ENCODE data around the gene PTPRD. TPM values are rescaled to one million over a fixed set of nuclear protein-coding genes. Genes with fewer than 3 reads are reported as not detected.

PTPRD gene
- total RNA-seq, 1 experiment from 2014 or later, result 70.1 TPM

- no peak for DNase-seq
- POLR2A ChIA-PET, result no interaction called here
- BruUV-seq (replicated peaks), result no TSS peak
- Histone ChIP-seq H3K9me3 (no peaks in the 10 kb centered on the region), H3K36me3 (ENCODE audit: control insufficient read depth, insufficient read depth, low read length) (no peaks in the 10 kb centered on the region), H3K27me3 (replicated peaks; ENCODE audit: control insufficient read depth, insufficient read depth, low read length) (no peaks in the 10 kb centered on the region), H3K4me3 (ENCODE audit: low read depth, low read length) (no peak overlapping the region), H3K4me1 (no peaks in the 10 kb centered on the region)
- TF ChIP-seq CTCF (IDR thresholded peaks at IDR 0.05; ENCODE audit: insufficient read depth in 1 of 2, low read depth in 1 of 2, low read length in 1 of 2, severe bottlenecking in 1 of 2, unreplicated experiment in 1 of 2), result no peak
- Mint-ChIP-seq H3K9me3 (ENCODE audit: unreplicated experiment) (no peaks in the 10 kb centered on the region), H3K36me3 (ENCODE audit: insufficient read depth, unreplicated experiment) (no peaks in the 10 kb centered on the region), H3K4me3 (ENCODE audit: unreplicated experiment) (no peak overlapping the region), H3K27me3 (ENCODE audit: insufficient read depth, unreplicated experiment) (peaks cover 8% of the 10 kb centered on the region), H3K27ac (ENCODE audit: unreplicated experiment) (no peak overlapping the region), H3K4me1 (ENCODE audit: low read depth, unreplicated experiment) (no peaks in the 10 kb centered on the region)
- CTCF ChIA-PET, result no interaction called here
- intact Hi-C loops (cut with micrococcal nuclease; ENCODE audit: unreplicated experiment), result no loop called here
Measured at GRCh38 chr9:9919174-9919775, 693.5 kb downstream of the PTPRD start.

DNA sequence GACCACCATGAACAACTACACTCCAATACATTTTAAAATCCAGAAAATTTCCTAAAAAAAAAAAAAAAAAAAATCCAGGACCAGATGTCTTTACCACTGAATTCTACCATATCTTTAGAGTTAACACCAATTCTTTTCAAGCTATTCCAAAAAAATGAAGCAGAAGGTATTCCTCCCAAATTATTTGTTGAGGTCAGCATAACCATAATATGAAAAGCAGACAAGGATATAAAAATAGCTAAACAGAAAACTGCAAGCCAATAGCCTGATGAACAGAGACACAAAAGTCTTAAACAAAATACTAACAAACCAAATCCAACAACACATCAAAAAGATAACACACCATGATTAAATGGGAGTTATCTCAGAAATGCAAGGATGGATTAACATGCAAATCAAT lies 695.4 kb downstream of the PTPRD start:
- POLR2A ChIA-PET, result no interaction called here
- H3K27me3 Mint-ChIP-seq (ENCODE audit: insufficient read depth, unreplicated experiment), result no peaks in the 10 kb centered on the region
- intact Hi-C loops (cut with micrococcal nuclease; ENCODE audit: unreplicated experiment), result no loop called here
- Histone ChIP-seq H3K4me1 (no peaks in the 10 kb centered on the region), H3K9me3 (no peaks in the 10 kb centered on the region), H3K36me3 (ENCODE audit: control insufficient read depth, insufficient read depth, low read length) (no peaks in the 10 kb centered on the region), H3K27me3 (replicated peaks; ENCODE audit: control insufficient read depth, insufficient read depth, low read length) (no peaks in the 10 kb centered on the region), H3K4me3 (ENCODE audit: low read depth, low read length) (no peak overlapping the region)
- no peak overlapping the region for H3K4me3 Mint-ChIP-seq (ENCODE audit: unreplicated experiment)
- CTCF ChIA-PET, result no interaction called here
- no peaks in the 10 kb centered on the region for H3K4me1 Mint-ChIP-seq (ENCODE audit: low read depth, unreplicated experiment)
- no TSS peak for BruUV-seq (replicated peaks)
- H3K9me3 Mint-ChIP-seq (ENCODE audit: unreplicated experiment), result no peaks in the 10 kb centered on the region
- no peak overlapping the region for H3K27ac Mint-ChIP-seq (ENCODE audit: unreplicated experiment)
- DNase-seq, result no peak
- no peaks in the 10 kb centered on the region for H3K36me3 Mint-ChIP-seq (ENCODE audit: insufficient read depth, unreplicated experiment)
- TF ChIP-seq CTCF (IDR thresholded peaks at IDR 0.05; ENCODE audit: insufficient read depth in 1 of 2, low read depth in 1 of 2, low read length in 1 of 2, severe bottlenecking in 1 of 2, unreplicated experiment in 1 of 2), result no peak

DNA sequence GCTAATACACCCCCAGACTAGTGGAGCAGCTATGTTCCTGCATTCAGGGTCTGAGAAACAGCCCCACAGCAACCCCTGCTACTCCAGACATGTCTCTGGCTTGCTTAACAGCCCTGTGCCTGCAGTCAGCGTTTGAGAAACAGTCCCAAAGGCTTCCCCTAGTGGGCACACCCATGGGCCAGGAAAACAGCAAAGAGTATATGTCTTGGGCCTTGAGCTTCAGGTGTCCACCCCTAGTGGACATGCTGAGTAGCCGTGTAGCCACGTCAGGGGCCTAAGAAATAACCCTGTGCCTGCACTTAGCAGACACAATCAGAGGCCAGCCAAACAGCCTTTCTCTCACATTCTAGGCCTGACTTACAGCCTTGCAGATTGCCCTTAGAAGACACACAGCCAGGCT lies 698.6 kb downstream of the PTPRD start:
- no peak for TF ChIP-seq CTCF (IDR thresholded peaks at IDR 0.05; ENCODE audit: insufficient read depth in 1 of 2, low read depth in 1 of 2, low read length in 1 of 2, severe bottlenecking in 1 of 2, unreplicated experiment in 1 of 2)
- Mint-ChIP-seq H3K27me3 (ENCODE audit: insufficient read depth, unreplicated experiment) (no peaks in the 10 kb centered on the region), H3K36me3 (ENCODE audit: insufficient read depth, unreplicated experiment) (no peaks in the 10 kb centered on the region), H3K4me3 (ENCODE audit: unreplicated experiment) (no peak overlapping the region), H3K9me3 (ENCODE audit: unreplicated experiment) (no peaks in the 10 kb centered on the region), H3K27ac (ENCODE audit: unreplicated experiment) (no peak overlapping the region), H3K4me1 (ENCODE audit: low read depth, unreplicated experiment) (no peaks in the 10 kb centered on the region)
- Histone ChIP-seq H3K4me1 (no peaks in the 10 kb centered on the region), H3K9me3 (no peaks in the 10 kb centered on the region), H3K36me3 (ENCODE audit: control insufficient read depth, insufficient read depth, low read length) (no peaks in the 10 kb centered on the region), H3K4me3 (ENCODE audit: low read depth, low read length) (no peak overlapping the region), H3K27me3 (replicated peaks; ENCODE audit: control insufficient read depth, insufficient read depth, low read length) (no peaks in the 10 kb centered on the region)
- no peak for DNase-seq
- intact Hi-C loops (cut with micrococcal nuclease; ENCODE audit: unreplicated experiment), result no loop called here
- BruUV-seq (replicated peaks), result no TSS peak
- CTCF ChIA-PET, result interaction anchor here (0.7 kb wide), 1 partner anchor 29 kb away, joined by 3 read pairs; no protein-coding TSS in a partner anchor
- POLR2A ChIA-PET, result no interaction called here
